ENCODE measurements around the gene NOSTRIN. TPM values are rescaled to one million over a fixed set of nuclear protein-coding genes. Genes with fewer than 3 reads are reported as not detected.

The NOSTRIN gene
- total RNA-seq, 1 donor = 0.81 TPM

- no peak for DNase-seq (ENCODE audit: low read depth)
- no peak for TF ChIP-seq CTCF (IDR thresholded peaks at IDR 0.05; ENCODE audit: insufficient read depth, low read length)
- H3K4me3 ChIP-seq (ENCODE audit: low read depth, low read length) = no peak overlapping the region
Observed at GRCh38 chr2:168796583-168797285, 5.7 kb upstream of the NOSTRIN start.

- TF ChIP-seq CTCF (IDR thresholded peaks at IDR 0.05; ENCODE audit: insufficient read depth, low read length) = no peak
- H3K4me3 ChIP-seq (ENCODE audit: low read depth, low read length) = no peak overlapping the region
- no peak for DNase-seq (ENCODE audit: low read depth)
Observed at GRCh38 chr2:168797286-168797655, 5.2 kb upstream of the NOSTRIN start.

GRCh38 chr2:168798076-168798887 is 4.2 kb upstream of the NOSTRIN start:
- TF ChIP-seq CTCF (IDR thresholded peaks at IDR 0.05; ENCODE audit: insufficient read depth, low read length) = no peak
- H3K4me3 ChIP-seq (ENCODE audit: low read depth, low read length) = no peak overlapping the region
- no peak for DNase-seq (ENCODE audit: low read depth)

- DNase-seq (ENCODE audit: low read depth) = no peak
- no peak for TF ChIP-seq CTCF (IDR thresholded peaks at IDR 0.05; ENCODE audit: insufficient read depth, low read length)
- H3K4me3 ChIP-seq (ENCODE audit: low read depth, low read length) = no peak overlapping the region
Observed at GRCh38 chr2:168798888-168799410, 3.5 kb upstream of the NOSTRIN start.

GRCh38 chr2:168801471-168801870 is 966 bp upstream of the NOSTRIN start:
- no peak for TF ChIP-seq CTCF (IDR thresholded peaks at IDR 0.05; ENCODE audit: insufficient read depth, low read length)
- H3K4me3 ChIP-seq (ENCODE audit: low read depth, low read length) = no peak overlapping the region
- DNase-seq (ENCODE audit: low read depth) = no peak

GRCh38 chr2:168802859-168803725 is 655 bp downstream of the NOSTRIN start:
- DNase-seq (ENCODE audit: low read depth) = no peak
- no peak overlapping the region for H3K4me3 ChIP-seq (ENCODE audit: low read depth, low read length)
- no peak for TF ChIP-seq CTCF (IDR thresholded peaks at IDR 0.05; ENCODE audit: insufficient read depth, low read length)

Data from fibroblast of the aortic adventitia (primary cell).